Keratinocyte (primary cell): ENCODE results near the gene BTBD6. TPM values are rescaled to one million over a fixed set of nuclear protein-coding genes. Genes with fewer than 3 reads are reported as not detected.

Experiments used
- DNase-seq: peaks from one replicate; pipeline ENCODE4 v3.0.0-alpha.2; 2011; ENCODE audit warnings: low read depth, missing footprints, low spot score
- FAIRE-seq: peaks from 2 replicates; lab custom pipeline; 2011; peaks lifted over from hg19 to GRCh38; lab: Jason Lieb, UNC
- H2AFZ ChIP-seq: 2 replicates; pipeline ENCODE4 v1.6.0; 2012; ENCODE audit warnings: low read length, control low read depth, inconsistent platforms; ENCODE audit not compliant: control insufficient read depth
- H3K27ac ChIP-seq: 2 replicates; pipeline ENCODE4 v1.5.1; 2011; ENCODE audit warnings: low read length; ENCODE audit not compliant: control insufficient read depth, insufficient read depth
- H3K27me3 ChIP-seq: 3 replicates; pipeline ENCODE4 v1.6.0; 2011; ENCODE audit warnings: low read length; ENCODE audit not compliant: control insufficient read depth, insufficient read depth; ENCODE audit errors: extremely low read depth
- H3K36me3 ChIP-seq, 2 experiments: 2 replicates in 1 of 2; 3 replicates in 1 of 2; pipeline ENCODE4 v1.5.1; 2011; ENCODE audit warnings: low read length in 2 of 2, mild to moderate bottlenecking in 1 of 2; ENCODE audit not compliant: control insufficient read depth in 2 of 2, insufficient read depth in 2 of 2; ENCODE audit errors: extremely low read depth in 1 of 2
- H3K4me1 ChIP-seq: 3 replicates; pipeline ENCODE4 v1.5.1; 2011; ENCODE audit warnings: low read length; ENCODE audit not compliant: control insufficient read depth, insufficient read depth; ENCODE audit errors: extremely low read depth
- H3K4me2 ChIP-seq: 3 replicates; pipeline ENCODE4 v1.6.0; 2011; ENCODE audit warnings: low read depth, low read length; ENCODE audit not compliant: control insufficient read depth, insufficient read depth; ENCODE audit errors: extremely low read depth
- H3K4me3 ChIP-seq, 3 experiments: fragments of 200-600 bp in 1 of 3; sonication (generic) in 1 of 3; 2 replicates in 2 of 3; 3 replicates in 1 of 3; pipeline ENCODE4 v1.5.1; 2011 to 2016; ENCODE audit warnings: low read length in 3 of 3, mild to moderate bottlenecking in 3 of 3, control low read depth in 2 of 3, inconsistent platforms in 1 of 3, low read depth in 1 of 3, mixed read lengths in 1 of 3, mixed run types in 1 of 3, moderate library complexity in 1 of 3; ENCODE audit not compliant: control insufficient read depth in 2 of 3, insufficient read depth in 2 of 3; ENCODE audit errors: extremely low read depth in 1 of 3
- H3K79me2 ChIP-seq: 2 replicates; pipeline ENCODE4 v1.6.0; 2012; ENCODE audit warnings: low read length; ENCODE audit not compliant: control insufficient read depth, insufficient read depth
- H3K9ac ChIP-seq: 3 replicates; pipeline ENCODE4 v1.6.0; 2011; ENCODE audit warnings: low read length; ENCODE audit not compliant: control insufficient read depth, insufficient read depth; ENCODE audit errors: extremely low read depth
- H3K9me1 ChIP-seq: 3 replicates; pipeline ENCODE4 v1.6.0; 2011; ENCODE audit warnings: low read length; ENCODE audit not compliant: control insufficient read depth, insufficient read depth; ENCODE audit errors: extremely low read depth
- H3K9me3 ChIP-seq: 2 replicates; pipeline ENCODE4 v1.5.1; 2012; ENCODE audit warnings: low read depth, low read length; ENCODE audit not compliant: control insufficient read depth
- H4K20me1 ChIP-seq: 3 replicates; pipeline ENCODE4 v1.6.0; 2011; ENCODE audit warnings: low read length; ENCODE audit not compliant: control insufficient read depth, insufficient read depth; ENCODE audit errors: extremely low read depth
- EZH2 ChIP-seq: IDR thresholded peaks from one replicate; pipeline ENCODE4 v1.6.1; 2012; ENCODE audit warnings: inconsistent platforms, mild to moderate bottlenecking, low read length, moderate library complexity
- dilution Hi-C: fragments of 300-500 bp; cut with MboI; formaldehyde crosslinking; loops from one replicate; pipeline ENCODE4 v1.7.0; 2020; ENCODE audit warnings: low sequenced_read_pairs; ENCODE audit not compliant: extremely low pct_ligation_motif_present
- polyA plus RNA-seq, 5 experiments: library from polyadenylated mRNA; depleted of rRNA in 3 of 5; stranded (reverse) in 3 of 5; stranded (forward) in 1 of 5; unstranded in 1 of 5; fragments of >200 nt; gene quantifications; 1 replicate in 1 of 5; 2 replicates in 3 of 5; 3 replicates in 1 of 5; pipeline versions ENCODE4 v1.2.1 to v1.2.3, GENCODE V29; 2011 to 2012; ENCODE audit warnings: missing spikeins in 2 of 5, low read depth in 1 of 5, low replicate concordance in 1 of 5
- TF ChIP-seq, protein P1 (sequence below), 3 experiments: IDR thresholded peaks in 1 of 3; conservative IDR thresholded peaks in 1 of 3; optimal IDR thresholded peaks in 1 of 3; 2 replicates in 2 of 3; 3 replicates in 1 of 3; pipeline versions ENCODE3 to v1.5.1; 2011; ENCODE audit warnings: low read length in 3 of 3, mild to moderate bottlenecking in 3 of 3, moderate library complexity in 2 of 3, control low read depth in 1 of 3, inconsistent platforms in 1 of 3; ENCODE audit not compliant: insufficient read depth in 2 of 3; ENCODE audit errors: extremely low read depth in 1 of 3

The BTBD6 gene
- polyA plus RNA-seq, 1 donor (not counting 4 experiments of a cell fraction or from before 2014, with no cell fraction given), result 22.2 TPM

DNA sequence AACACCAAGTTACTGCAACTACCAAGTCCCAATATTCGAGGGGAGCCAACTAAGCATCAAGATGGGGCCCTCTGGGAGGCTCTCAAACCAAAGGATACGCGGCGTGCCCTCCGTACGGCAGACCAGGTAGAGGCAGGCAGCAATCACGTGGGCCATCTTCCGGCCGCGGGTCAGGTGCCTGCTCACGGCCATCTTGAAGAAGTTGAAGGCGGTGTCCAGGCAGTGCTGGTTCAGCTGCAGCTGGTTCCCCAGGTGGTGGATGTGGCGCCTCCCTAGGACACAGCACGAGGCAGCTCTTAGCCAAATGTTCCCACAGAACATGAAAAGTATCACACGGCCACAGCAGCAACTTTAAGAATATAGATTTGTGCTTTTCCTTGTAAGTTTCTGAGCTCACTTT is 24.3 kb downstream of the BTBD6 start:
- dilution Hi-C loops, result no loop called here
- Histone ChIP-seq H3K27me3 (no peaks in the 10 kb centered on the region), H3K9ac (no peak overlapping the region), H3K4me1 (peaks cover 6% of the 10 kb centered on the region), H3K9me1 (no peaks in the 10 kb centered on the region), H3K27ac (no peak overlapping the region), H3K36me3 (peaks cover 0 to 5% of the 10 kb centered on the region in 2 experiments), H3K4me2 (no peak overlapping the region), H3K79me2 (peaks cover 9% of the 10 kb centered on the region), H3K4me3 (no peak overlapping the region), H4K20me1 (peaks cover 2% of the 10 kb centered on the region), H2AFZ (no peak overlapping the region), H3K9me3 (no peaks in the 10 kb centered on the region)
- no peak for FAIRE-seq
- no peak for TF ChIP-seq EZH2
- TF ChIP-seq, protein P1, sequence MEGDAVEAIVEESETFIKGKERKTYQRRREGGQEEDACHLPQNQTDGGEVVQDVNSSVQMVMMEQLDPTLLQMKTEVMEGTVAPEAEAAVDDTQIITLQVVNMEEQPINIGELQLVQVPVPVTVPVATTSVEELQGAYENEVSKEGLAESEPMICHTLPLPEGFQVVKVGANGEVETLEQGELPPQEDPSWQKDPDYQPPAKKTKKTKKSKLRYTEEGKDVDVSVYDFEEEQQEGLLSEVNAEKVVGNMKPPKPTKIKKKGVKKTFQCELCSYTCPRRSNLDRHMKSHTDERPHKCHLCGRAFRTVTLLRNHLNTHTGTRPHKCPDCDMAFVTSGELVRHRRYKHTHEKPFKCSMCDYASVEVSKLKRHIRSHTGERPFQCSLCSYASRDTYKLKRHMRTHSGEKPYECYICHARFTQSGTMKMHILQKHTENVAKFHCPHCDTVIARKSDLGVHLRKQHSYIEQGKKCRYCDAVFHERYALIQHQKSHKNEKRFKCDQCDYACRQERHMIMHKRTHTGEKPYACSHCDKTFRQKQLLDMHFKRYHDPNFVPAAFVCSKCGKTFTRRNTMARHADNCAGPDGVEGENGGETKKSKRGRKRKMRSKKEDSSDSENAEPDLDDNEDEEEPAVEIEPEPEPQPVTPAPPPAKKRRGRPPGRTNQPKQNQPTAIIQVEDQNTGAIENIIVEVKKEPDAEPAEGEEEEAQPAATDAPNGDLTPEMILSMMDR (optimal IDR thresholded peaks at IDR 0.05 in 1 of 3, IDR thresholded peaks at IDR 0.05 in 1 of 3, conservative IDR thresholded peaks at IDR 0.05 in 1 of 3; ENCODE audit: extremely low read depth in 1 of 3, insufficient read depth in 2 of 3, low read length in 3 of 3), result no peak
- no peak for DNase-seq

DNA sequence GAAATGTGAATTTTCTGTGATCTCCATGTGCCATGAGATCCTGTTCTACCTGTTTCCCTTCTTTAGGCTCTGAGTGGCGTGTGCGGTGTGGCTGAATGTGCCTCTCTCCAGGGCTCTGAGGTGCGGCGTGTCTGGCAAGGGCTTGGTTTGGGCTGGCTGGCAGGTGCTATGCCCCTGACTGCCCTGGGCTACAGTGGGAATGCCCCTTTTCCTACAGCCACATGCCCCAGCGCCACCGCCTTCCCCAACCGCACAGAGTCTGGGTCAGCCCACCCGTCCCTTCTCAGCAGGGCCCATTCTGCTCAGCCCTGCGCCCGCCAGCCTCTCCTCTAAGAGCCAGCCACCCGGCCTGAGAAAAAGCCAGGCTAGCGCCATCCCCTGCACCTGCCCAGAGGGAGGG is 24.7 kb downstream of the BTBD6 start:
- TF ChIP-seq, protein P1 (optimal IDR thresholded peaks at IDR 0.05 in 1 of 3, IDR thresholded peaks at IDR 0.05 in 1 of 3, conservative IDR thresholded peaks at IDR 0.05 in 1 of 3; ENCODE audit: extremely low read depth in 1 of 3, insufficient read depth in 2 of 3, low read length in 3 of 3), result no peak
- no peak for TF ChIP-seq EZH2
- FAIRE-seq, result no peak
- DNase-seq, result no peak

More for the DNA sequence above, 24.7 kb downstream of the BTBD6 start:
- Histone ChIP-seq H3K9ac (no peak overlapping the region), H3K4me1 (peaks cover 6% of the 10 kb centered on the region), H3K9me3 (no peaks in the 10 kb centered on the region), H4K20me1 (peaks cover 2% of the 10 kb centered on the region), H3K27me3 (no peaks in the 10 kb centered on the region), H3K36me3 (peaks cover 0 to 5% of the 10 kb centered on the region in 2 experiments), H3K27ac (no peak overlapping the region), H3K4me3 (no peak overlapping the region), H2AFZ (no peak overlapping the region), H3K4me2 (no peak overlapping the region), H3K9me1 (no peaks in the 10 kb centered on the region), H3K79me2 (peaks cover 9% of the 10 kb centered on the region)
- dilution Hi-C loops, result no loop called here
